ENCODE measurements around the gene NOTUM.

DNA sequence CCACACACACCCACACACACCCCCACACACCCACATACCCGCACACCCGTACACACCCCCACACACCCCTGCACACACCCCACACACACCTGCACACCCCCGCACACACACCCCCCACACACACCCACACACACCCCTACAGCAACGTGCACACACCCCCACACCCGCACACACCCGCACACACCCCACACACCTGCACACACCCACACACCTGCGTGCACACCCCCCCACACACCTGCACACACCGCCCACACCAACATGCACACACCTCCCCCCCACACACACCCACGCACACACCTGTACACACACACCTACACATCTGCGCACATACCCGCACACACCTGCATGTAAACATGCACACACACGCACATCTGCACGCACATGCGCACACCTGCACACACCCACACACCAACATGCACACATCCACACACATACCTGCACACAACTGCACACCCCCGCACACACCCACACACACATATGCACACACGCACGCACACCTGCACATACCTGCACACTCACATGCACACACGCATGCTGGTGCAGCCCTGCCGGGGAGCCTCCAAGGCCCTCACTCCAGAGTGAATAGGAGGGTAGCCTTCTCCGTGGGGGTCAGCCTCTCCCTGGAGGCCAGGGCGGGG lies 23.9 kb upstream of the NOTUM start:
- TF ChIP-seq POLR2AphosphoS5 (IDR thresholded peaks at IDR 0.05) (no peak), POLR2A (IDR thresholded peaks at IDR 0.05) (no peak), EP300 (IDR thresholded peaks at IDR 0.05) (no peak)
- TF ChIP-seq, protein P1, sequence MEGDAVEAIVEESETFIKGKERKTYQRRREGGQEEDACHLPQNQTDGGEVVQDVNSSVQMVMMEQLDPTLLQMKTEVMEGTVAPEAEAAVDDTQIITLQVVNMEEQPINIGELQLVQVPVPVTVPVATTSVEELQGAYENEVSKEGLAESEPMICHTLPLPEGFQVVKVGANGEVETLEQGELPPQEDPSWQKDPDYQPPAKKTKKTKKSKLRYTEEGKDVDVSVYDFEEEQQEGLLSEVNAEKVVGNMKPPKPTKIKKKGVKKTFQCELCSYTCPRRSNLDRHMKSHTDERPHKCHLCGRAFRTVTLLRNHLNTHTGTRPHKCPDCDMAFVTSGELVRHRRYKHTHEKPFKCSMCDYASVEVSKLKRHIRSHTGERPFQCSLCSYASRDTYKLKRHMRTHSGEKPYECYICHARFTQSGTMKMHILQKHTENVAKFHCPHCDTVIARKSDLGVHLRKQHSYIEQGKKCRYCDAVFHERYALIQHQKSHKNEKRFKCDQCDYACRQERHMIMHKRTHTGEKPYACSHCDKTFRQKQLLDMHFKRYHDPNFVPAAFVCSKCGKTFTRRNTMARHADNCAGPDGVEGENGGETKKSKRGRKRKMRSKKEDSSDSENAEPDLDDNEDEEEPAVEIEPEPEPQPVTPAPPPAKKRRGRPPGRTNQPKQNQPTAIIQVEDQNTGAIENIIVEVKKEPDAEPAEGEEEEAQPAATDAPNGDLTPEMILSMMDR (IDR thresholded peaks at IDR 0.05) = no peak
